Epithelial cell of umbilical artery (primary cell): ENCODE measurements around the gene TNFRSF13B. TPM values are rescaled to one million over a fixed set of nuclear protein-coding genes. Genes with fewer than 3 reads are reported as not detected.

Experiments
- total RNA-seq: library from RNA; depleted of rRNA; stranded (reverse); fragments of >200 nt; gene quantifications from 2 replicates; pipeline ENCODE4 v1.2.3, GENCODE V29; 2014

The TNFRSF13B gene
- total RNA-seq: not detected in 2 replicates

DNA sequence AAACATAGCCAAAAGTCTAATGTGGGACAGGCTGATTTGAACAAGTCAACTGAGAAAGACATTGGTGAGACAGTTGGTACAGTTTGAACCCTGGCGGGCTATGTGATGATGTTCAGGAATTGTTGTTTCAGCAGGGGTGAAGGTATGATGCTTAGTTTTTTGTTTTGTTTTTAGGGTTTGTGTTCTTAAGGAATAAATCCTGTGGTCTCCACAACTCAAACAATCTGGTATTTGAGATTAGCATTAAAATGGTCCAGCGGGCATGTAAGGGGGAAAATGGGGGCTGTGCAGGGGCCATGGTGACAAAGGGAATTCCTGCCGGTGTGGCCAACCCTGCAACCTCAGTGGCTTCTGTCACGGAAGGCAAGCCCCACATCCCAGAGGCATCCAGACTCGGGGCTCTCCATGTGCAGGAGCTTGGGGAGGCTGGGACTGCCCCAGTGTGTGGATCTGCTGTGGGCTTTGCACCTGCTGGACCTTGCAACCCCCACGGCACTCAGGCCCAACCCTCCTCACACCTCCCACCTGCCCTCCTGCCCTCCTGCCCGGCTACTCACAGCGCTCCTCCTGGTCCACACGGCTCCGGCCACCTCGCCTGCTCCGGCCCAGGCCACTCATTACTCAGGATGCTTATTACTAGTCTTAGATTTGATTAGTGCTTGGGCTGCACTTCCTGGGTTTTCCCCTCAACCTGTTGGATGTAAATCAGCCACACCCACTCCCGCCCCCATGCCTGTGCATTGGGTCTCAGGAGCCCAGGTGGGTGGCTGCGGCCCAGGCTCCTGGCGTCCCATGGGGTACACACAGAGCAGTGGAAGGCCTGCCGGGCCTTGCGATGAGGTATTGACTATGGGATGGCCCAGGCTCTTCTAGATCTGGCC, at the start of gene TNFRSF13B:
Gene TNFRSF13B, minus strand, starts transcription at position 661 of the 881 bp plus-strand sequence. Its CDS starts 43 bp downstream, at position 618.

Other genes with a start within 250 kb of the TNFRSF13B start
- gene MPRIP, start 70.3 kb upstream of the TNFRSF13B start, total RNA-seq: 54.6 and 57.8 TPM in 2 replicates
- 2.3 and 2.9 TPM in 2 replicates for gene PLD6, start 234.2 kb upstream of the TNFRSF13B start, total RNA-seq